Fibroblast of skin of left quadriceps (primary cell): Measurements from ENCODE around the gene MYO18A.

Experiments
- DNase-seq, 2 experiments: peaks; one replicate each; pipeline ENCODE4 v3.0.0-alpha.2; 2013; ENCODE audit warnings: low read depth in 2 of 2

Gene MYO18A

DNA sequence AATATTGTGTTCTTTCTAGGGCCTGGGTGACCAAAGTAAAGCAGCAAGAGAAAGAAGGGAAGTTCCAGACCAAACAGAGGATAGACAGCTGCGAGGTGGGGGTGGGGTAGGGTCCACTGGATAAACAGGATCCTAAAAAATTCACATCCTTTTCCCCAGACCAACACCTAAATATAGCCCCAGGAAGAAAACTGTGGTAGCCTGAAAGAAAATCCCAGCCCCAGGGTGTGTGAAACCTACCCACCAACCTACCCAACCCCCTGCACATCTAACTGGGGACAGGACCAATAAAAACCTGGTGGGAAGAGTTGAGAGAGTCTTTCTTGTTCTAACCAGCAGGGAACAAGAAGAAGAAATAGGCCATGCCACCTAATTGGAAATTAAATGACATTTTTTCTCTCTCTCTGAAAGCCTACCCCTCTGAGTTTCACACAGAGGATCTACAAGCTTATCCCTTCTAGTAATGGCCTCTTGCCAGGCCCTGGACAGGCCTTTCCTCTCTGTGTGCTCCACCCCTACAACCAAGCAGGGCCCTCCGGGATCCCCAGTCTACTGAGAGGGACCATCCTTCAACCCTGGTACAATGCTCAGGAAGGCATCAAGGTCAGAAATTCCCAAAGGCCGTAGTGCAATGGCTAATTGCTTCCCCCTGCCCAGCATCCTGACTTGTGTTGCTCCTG is 12.0 kb downstream of the MYO18A start:
- DNase-seq: no peak

DNA sequence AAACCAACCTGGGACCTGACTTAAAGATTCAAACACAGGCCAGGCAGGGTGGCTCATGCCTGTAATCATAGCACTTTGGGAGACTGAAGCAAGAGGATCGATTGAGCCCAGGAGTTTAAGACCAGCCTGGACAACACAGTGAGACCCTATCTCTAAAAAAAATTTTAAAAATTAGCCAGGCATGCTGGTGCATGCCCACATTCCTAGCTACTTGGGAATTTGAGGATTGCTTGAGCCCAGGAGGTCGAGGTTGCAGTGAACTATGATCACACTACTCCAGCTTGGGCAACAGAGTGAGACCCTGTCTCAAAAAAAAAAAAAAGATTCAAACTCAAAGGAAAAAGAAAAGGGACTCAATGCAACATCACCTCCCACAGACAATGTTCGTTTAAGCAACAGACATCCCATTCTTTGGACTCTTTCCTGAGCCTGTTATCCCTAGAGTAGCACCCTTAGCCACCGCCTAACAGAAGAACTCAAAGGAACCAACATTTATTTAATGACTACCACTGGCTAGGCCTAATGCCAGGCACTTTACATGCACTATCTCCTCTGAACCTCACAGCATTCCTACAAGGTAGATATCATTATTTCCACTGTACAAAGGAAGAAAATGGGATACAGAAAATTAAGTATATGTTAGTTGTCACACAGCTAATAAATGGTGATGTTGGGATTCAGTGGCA is 12.7 kb downstream of the MYO18A start:
- no peak for DNase-seq

DNA sequence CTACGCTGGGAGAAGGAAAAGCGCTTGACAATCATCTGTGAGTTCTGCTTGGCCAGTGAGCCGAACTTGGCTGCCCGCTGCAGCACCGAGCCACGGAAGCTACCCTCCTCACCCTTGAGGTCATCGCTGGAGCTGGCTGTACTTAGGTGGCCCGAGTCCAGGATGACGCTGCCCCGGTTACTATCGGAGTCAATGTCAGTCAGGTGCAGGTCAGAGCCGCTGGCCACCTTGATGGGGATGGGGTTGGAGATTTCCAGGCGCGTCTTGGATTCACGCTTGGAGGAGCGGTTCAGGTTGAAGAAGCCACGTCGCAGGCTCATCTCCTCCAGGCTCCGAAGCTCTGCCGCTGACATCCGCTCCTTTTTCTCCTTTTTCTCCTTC is 13.7 kb downstream of the MYO18A start:
- DNase-seq: no peak

- no peak for DNase-seq
Observed at GRCh38 chr17:29165800-29166506, 14.2 kb downstream of the MYO18A start.

DNA sequence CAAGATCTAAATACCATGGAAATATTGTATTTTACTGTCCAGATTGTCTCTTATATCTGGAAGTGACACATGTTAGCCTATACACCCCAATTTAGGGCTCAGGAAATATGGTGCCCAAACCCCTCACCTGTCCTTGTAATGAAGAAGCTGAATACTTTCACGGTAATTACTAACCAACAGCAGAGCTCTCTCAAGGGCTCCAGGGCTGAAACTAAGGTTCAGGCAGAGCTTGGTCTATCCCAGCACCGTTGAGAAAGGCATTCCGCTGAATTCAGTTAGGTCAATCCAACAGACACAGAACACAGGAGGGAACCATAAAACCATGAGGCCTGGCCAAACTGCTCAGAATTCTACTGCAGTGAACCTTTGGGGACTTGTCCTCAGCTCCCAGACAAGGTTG is 14.9 kb downstream of the MYO18A start:
- no peak for DNase-seq

- peak in 1 of 2 experiments; percentile 47 for DNase-seq
Observed at GRCh38 chr17:29163563-29163962, 16.6 kb downstream of the MYO18A start.

GRCh38 chr17:29162909-29163341 is 17.3 kb downstream of the MYO18A start:
- DNase-seq: peak; percentile 45 to 50

- DNase-seq: no peak
Observed at GRCh38 chr17:29162082-29162908, 17.9 kb downstream of the MYO18A start.

- DNase-seq: no peak
Observed at GRCh38 chr17:29160253-29160652, 19.9 kb downstream of the MYO18A start.

DNA sequence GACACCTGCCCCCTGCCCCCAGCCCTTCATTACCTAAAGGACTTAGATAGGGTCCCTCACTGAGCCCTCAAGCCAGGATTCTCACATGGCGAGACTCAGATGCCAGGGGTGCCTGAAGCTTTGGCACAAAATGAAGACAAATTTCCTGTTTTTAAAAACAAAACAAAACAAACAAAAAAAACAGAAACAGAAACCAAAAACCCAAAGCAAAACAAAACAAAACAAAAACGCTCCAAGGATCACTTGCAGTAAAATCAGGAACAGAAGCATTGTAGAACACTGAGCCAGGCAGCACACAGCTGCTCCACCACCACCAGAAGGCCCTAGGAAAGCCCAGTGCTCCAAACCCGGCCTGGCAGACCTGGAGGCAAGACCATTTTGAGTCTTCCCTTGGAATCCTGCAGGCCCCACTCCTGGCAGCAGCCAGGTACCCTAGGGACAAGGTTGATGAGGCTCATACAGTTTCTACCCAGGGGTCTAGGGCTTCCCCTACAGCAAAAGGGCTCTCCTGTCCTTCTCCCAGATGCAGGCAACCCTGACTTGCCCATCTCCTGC is 20.8 kb downstream of the MYO18A start:
- no peak for DNase-seq

- peak; percentile 57 to 59 for DNase-seq
Observed at GRCh38 chr17:29158488-29159275, 21.5 kb downstream of the MYO18A start.

- DNase-seq: no peak
Observed at GRCh38 chr17:29158096-29158487, 22.1 kb downstream of the MYO18A start.

DNA sequence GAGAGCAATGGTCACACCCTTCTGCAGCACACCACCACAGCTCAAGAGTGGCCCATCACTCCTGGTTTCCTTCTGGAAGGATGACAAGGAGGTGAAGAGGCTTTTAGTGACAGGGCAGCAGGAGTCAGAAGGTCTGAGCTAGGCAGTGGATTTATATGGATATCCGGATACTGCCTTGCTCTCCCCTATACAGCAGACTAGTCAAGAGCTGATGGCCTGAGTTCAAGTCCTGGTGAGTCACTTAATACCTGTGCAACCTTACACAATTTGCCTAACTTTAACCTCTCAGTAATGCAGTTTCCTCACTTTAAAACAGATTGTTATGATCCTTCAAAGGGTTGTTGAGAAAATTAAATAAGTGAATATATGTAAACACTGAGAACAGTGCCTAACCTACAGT is 22.9 kb downstream of the MYO18A start:
- DNase-seq: no peak

DNA sequence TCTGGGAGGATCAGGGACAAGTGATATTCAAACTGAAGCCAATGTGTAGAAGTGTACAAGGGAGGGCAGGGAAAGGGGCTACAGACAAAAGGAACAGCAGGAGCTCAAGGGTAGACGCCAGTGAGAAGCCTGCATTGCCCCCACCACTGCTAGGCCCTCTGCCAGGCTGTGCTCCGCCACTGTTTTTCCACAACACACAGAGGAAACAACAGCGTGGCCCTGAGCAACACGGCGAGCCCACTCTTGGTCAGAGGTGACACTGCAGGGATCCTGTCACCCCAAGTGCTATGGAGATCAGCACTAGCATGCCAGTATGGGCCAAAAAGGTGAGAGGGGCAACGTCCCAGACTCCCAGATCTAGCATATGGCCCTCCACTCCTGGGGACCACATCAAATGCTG is 23.4 kb downstream of the MYO18A start:
- DNase-seq: no peak

- peak; percentile 67 to 68 for DNase-seq
Observed at GRCh38 chr17:29155966-29156338, 24.2 kb downstream of the MYO18A start.

DNA sequence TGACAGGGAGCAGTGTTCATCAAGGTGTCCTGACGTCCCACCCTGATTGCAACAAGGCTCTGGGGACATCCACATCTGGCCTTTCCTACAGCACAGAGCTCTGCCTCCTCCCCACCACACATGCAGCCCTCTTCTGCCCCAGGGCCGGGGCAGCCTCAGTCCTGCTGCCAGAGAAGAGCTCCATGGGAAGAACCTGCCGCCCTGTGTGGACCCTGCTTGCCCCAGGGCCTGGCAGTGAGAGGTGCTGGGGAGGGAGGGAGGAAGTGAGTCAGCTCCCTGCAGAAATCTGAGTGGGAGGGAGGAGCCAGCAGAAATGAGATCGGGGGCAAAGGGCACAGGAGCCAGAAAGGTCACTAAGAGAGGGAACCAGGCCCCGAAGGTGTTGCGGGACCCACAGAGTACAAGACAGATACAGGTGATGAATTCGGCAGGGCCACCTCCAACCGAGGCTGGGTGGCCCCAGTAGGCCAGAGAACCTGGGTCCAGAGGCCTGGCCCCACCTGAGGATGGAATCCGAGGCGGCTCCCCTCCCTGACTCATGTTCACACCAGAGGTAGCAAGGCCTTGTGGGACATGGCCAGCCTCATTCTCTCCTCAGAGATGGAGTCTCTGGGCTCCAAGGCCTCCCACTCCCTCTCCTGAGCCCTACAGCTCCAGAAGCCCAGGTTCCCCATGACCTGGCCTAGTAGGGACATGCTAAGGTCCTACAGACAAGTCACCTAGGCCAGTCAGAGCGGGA is 24.8 kb downstream of the MYO18A start:
- no peak for DNase-seq

- DNase-seq: no peak
Observed at GRCh38 chr17:29154516-29155226, 25.5 kb downstream of the MYO18A start.

- no peak for DNase-seq
Observed at GRCh38 chr17:29151567-29151966, 28.6 kb downstream of the MYO18A start.

DNA sequence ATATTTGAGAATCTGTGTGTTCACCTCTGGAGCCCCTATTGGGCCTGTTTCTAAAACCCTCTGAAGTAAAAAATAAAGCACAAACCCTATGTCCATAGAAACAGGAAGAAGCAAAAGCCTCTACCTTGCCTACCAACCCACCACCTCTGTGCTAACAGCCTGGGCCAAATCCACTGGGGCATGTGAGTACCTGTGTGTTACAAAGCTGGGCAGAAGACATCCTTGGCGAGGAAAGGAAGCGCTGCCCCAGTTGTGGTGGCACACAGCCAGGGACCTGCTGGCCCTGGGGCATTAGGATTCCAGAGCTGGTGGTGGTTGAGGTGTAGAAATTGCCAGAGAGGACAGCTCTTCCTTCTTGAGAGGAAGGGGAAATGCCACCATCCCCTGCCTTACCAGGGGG is 30.0 kb downstream of the MYO18A start:
- DNase-seq: no peak
